IMR-90 (cell line): ENCODE measurements around the gene STK40. TPM values are rescaled to one million over a fixed set of nuclear protein-coding genes. Genes with fewer than 3 reads are reported as not detected.

Experiments used
- ATAC-seq: fragments of 200-7000 bp; cut with Tn5 transposase; 2 replicates; pipeline ENCODE4 v1.9.1; 2020; ENCODE audit warnings: low read depth, mild to moderate bottlenecking, moderate library complexity
- BruUV-seq: library from RNA; stranded (reverse); fragments of 400-500 nt; replicated peaks from 2 replicates; lab custom pipeline; 2021; lab: Mats Ljungman, UMichigan
- CTCF ChIA-PET: fragments of 300-600 bp; formaldehyde crosslinking; extraction: SDS; loops from one replicate; lab custom pipeline; 2021; ENCODE audit warnings: antibody characterized with exemption; lab: Yijun Ruan, JAX
- POLR2A ChIA-PET: fragments of 300-600 bp; sonication (Branson Sonifier 250); formaldehyde crosslinking; loops from one replicate; lab custom pipeline; 2022; ENCODE audit warnings: antibody characterized with exemption; ENCODE audit not compliant: unreplicated experiment; lab: Charles Lee
- DNase-seq: peaks from one replicate; pipeline ENCODE4 v3.0.0; 2013
- H2AFZ ChIP-seq: replicated peaks from 2 replicates; pipeline ENCODE3; 2013; ENCODE audit warnings: low read length, mild to moderate bottlenecking; ENCODE audit not compliant: poor library complexity
- H2AK5ac ChIP-seq: 2 replicates; pipeline ENCODE4 v1.6.1; 2013; ENCODE audit warnings: low read depth, low read length, inconsistent platforms
- H2AK9ac ChIP-seq: replicated peaks from 2 replicates; pipeline ENCODE3; 2013; ENCODE audit warnings: mild to moderate bottlenecking, low read depth, low read length, moderate library complexity; ENCODE audit not compliant: poor library complexity
- H2BK120ac ChIP-seq: 2 replicates; pipeline ENCODE4 v1.6.1; 2013; ENCODE audit warnings: low read depth, low read length, inconsistent platforms
- H2BK15ac ChIP-seq: 3 replicates; pipeline ENCODE4 v1.6.1; 2013; ENCODE audit warnings: low read depth, low read length, inconsistent platforms
- H2BK20ac ChIP-seq: 2 replicates; pipeline ENCODE4 v1.6.1; 2013; ENCODE audit warnings: low read depth, mild to moderate bottlenecking, inconsistent platforms, low read length, moderate library complexity
- H2BK5ac ChIP-seq: 2 replicates; pipeline ENCODE4 v1.6.1; 2013; ENCODE audit warnings: mild to moderate bottlenecking, low read depth, low read length, inconsistent platforms; ENCODE audit not compliant: poor library complexity, severe bottlenecking
- H3K14ac ChIP-seq: replicated peaks from 2 replicates; pipeline ENCODE4 v1.6.1; 2013; ENCODE audit warnings: low read depth, low read length, inconsistent platforms
- H3K18ac ChIP-seq: 2 replicates; pipeline ENCODE4 v1.6.1; 2013; ENCODE audit warnings: low read depth, low read length, control low read depth
- H3K23ac ChIP-seq: 2 replicates; pipeline ENCODE4 v1.6.1; 2013; ENCODE audit warnings: low read depth, low read length, inconsistent platforms
- H3K27ac ChIP-seq: 2 replicates; pipeline ENCODE4 v1.5.1; 2013; ENCODE audit warnings: mild to moderate bottlenecking, control low read depth, low read length; ENCODE audit not compliant: insufficient read depth
- H3K27me3 ChIP-seq: 2 replicates; pipeline ENCODE4 v1.6.1; 2013; ENCODE audit warnings: low read length; ENCODE audit not compliant: control insufficient read depth, insufficient read depth
- H3K36me3 ChIP-seq: 2 replicates; pipeline ENCODE4 v1.6.1; 2013; ENCODE audit warnings: low read length, mixed read lengths; ENCODE audit not compliant: control insufficient read depth, insufficient read depth
- H3K4ac ChIP-seq: 2 replicates; pipeline ENCODE4 v1.6.1; 2013; ENCODE audit warnings: low read depth, low read length, inconsistent platforms
- H3K4me1 ChIP-seq: 2 replicates; pipeline ENCODE4 v1.6.1; 2013; ENCODE audit warnings: low read length, mixed read lengths; ENCODE audit not compliant: control insufficient read depth, insufficient read depth
- H3K4me2 ChIP-seq: 2 replicates; pipeline ENCODE4 v1.6.1; 2013; ENCODE audit warnings: low read depth, mild to moderate bottlenecking, control low read depth, low read length, moderate library complexity
- H3K4me3 ChIP-seq: 2 replicates; pipeline ENCODE4 v1.5.1; 2013; ENCODE audit warnings: low read depth, mild to moderate bottlenecking, control low read depth, low read length, moderate library complexity; ENCODE audit not compliant: insufficient read depth
- H3K56ac ChIP-seq: 2 replicates; pipeline ENCODE4 v1.6.1; 2013; ENCODE audit warnings: low read length, inconsistent platforms; ENCODE audit not compliant: insufficient read depth; ENCODE audit errors: extremely low read depth
- H3K79me1 ChIP-seq, 2 experiments: 2 replicates each; pipeline ENCODE4 v1.6.1; 2013; ENCODE audit warnings: low read length in 2 of 2, inconsistent platforms in 1 of 2, low read depth in 1 of 2
- H3K9ac ChIP-seq: 2 replicates; pipeline ENCODE4 v1.6.1; 2013; ENCODE audit warnings: low read depth, low read length, control low read depth
- H3K9me1 ChIP-seq: 2 replicates; pipeline ENCODE4 v1.6.1; 2013; ENCODE audit warnings: low read length, inconsistent platforms; ENCODE audit not compliant: insufficient read depth
- H3K9me3 ChIP-seq: 2 replicates; pipeline ENCODE4 v1.6.1; 2013; ENCODE audit warnings: low read length; ENCODE audit not compliant: control insufficient read depth, insufficient read depth
- H4K20me1 ChIP-seq: 2 replicates; pipeline ENCODE4 v1.6.1; 2013; ENCODE audit warnings: low read length, inconsistent platforms; ENCODE audit not compliant: insufficient read depth
- H4K5ac ChIP-seq: 2 replicates; pipeline ENCODE4 v1.6.1; 2013; ENCODE audit warnings: mild to moderate bottlenecking, low read depth, low read length, control low read depth
- H4K8ac ChIP-seq, 2 experiments: 2 replicates each; pipeline ENCODE4 v1.6.1; 2013; ENCODE audit warnings: low read depth in 2 of 2, low read length in 2 of 2, control low read depth in 1 of 2, inconsistent platforms in 1 of 2
- H4K91ac ChIP-seq: 2 replicates; pipeline ENCODE4 v1.6.1; 2013; ENCODE audit warnings: low read depth, low read length, inconsistent platforms; ENCODE audit not compliant: insufficient read depth
- BHLHE40 ChIP-seq: fragments of 150-350 bp; IDR thresholded peaks from 2 replicates; pipeline ENCODE4 v1.6.1; 2016; ENCODE audit warnings: mild to moderate bottlenecking, low read depth, low read length
- CEBPB ChIP-seq: IDR thresholded peaks from 2 replicates; pipeline ENCODE4 v1.6.1; 2012; ENCODE audit warnings: low read depth, low read length, improper control_type of control experiment
- CHD1 ChIP-seq: IDR thresholded peaks from 2 replicates; pipeline ENCODE4 v1.6.1; 2012; ENCODE audit warnings: low read depth, low read length, improper control_type of control experiment
- ELK1 ChIP-seq: fragments of 150-350 bp; IDR thresholded peaks from 2 replicates; pipeline ENCODE4 v1.6.1; 2016; ENCODE audit warnings: low read depth, mild to moderate bottlenecking, low read length, moderate library complexity, borderline replicate concordance
- MAFK ChIP-seq: IDR thresholded peaks from 2 replicates; pipeline ENCODE4 v1.6.1; 2012; ENCODE audit warnings: low read depth, low read length, improper control_type of control experiment
- MXI1 ChIP-seq: IDR thresholded peaks from 2 replicates; pipeline ENCODE4 v1.6.1; 2012; ENCODE audit warnings: low read depth, mild to moderate bottlenecking, low read length, moderate library complexity, borderline replicate concordance
- POLR2A ChIP-seq: IDR thresholded peaks from 2 replicates; pipeline ENCODE4 v1.6.1; 2012; ENCODE audit warnings: mild to moderate bottlenecking, low read depth, low read length
- RCOR1 ChIP-seq: IDR thresholded peaks from 2 replicates; pipeline ENCODE4 v1.6.1; 2012; ENCODE audit warnings: mild to moderate bottlenecking, low read length, improper control_type of control experiment; ENCODE audit not compliant: insufficient replicate concordance
- SMC3 ChIP-seq: fragments of 150-350 bp; IDR thresholded peaks from 2 replicates; pipeline ENCODE4 v1.6.1; 2016; ENCODE audit warnings: low read depth, mild to moderate bottlenecking, antibody characterized with exemption, low read length, moderate library complexity
- WGBS, 2 experiments: methylation state at CpG; one replicate each; pipeline versions ENCODE4 v1.1.5 to v1.1.7; 2013; ENCODE audit warnings: missing lambda C conversion rate in 2 of 2; ENCODE audit not compliant: insufficient read length in 1 of 2; ENCODE audit errors: extremely low coverage in 2 of 2; 5-methylcytosine and 5-hydroxymethylcytosine counted together
- dilution Hi-C: fragments of 300-500 bp; cut with HindIII; formaldehyde crosslinking; loops from one replicate; pipeline ENCODE4 v1.14.3; 2018; ENCODE audit warnings: low sequenced_read_pairs; ENCODE audit not compliant: unreplicated experiment
- in situ Hi-C: fragments of 300-500 bp; cut with MboI; formaldehyde crosslinking; loops from 3 replicates; pipeline ENCODE4 v1.14.3; 2019; ENCODE audit warnings: low sequenced_read_pairs, inconsistent platforms, mixed read lengths
- intact Hi-C: fragments of 100-400 bp; cut with micrococcal nuclease; formaldehyde crosslinking; loops from 2 replicates; pipeline ENCODE4 v1.10.0; 2022
- polyA plus RNA-seq, 3 experiments: library from polyadenylated mRNA; depleted of rRNA; stranded (reverse); fragments of >200 nt; gene quantifications; 2 replicates each; pipeline ENCODE4 v1.2.3, GENCODE V29; 2012; ENCODE audit warnings: low replicate concordance in 1 of 3
- total RNA-seq: library from RNA; depleted of rRNA; stranded (reverse); fragments of >200 nt; gene quantifications from 2 replicates; pipeline ENCODE4 v1.2.3, GENCODE V29; 2012
- TF ChIP-seq, protein P1 (sequence below): fragments of 150-350 bp; IDR thresholded peaks from 2 replicates; pipeline ENCODE4 v1.6.1; 2017; ENCODE audit warnings: mild to moderate bottlenecking, antibody characterized with exemption, low read length, low read depth

Gene STK40
- total and polyA plus RNA-seq, 2 of the 4 experiments (the other 2 are of a cell fraction) = 16.0 to 29.9 TPM

DNA sequence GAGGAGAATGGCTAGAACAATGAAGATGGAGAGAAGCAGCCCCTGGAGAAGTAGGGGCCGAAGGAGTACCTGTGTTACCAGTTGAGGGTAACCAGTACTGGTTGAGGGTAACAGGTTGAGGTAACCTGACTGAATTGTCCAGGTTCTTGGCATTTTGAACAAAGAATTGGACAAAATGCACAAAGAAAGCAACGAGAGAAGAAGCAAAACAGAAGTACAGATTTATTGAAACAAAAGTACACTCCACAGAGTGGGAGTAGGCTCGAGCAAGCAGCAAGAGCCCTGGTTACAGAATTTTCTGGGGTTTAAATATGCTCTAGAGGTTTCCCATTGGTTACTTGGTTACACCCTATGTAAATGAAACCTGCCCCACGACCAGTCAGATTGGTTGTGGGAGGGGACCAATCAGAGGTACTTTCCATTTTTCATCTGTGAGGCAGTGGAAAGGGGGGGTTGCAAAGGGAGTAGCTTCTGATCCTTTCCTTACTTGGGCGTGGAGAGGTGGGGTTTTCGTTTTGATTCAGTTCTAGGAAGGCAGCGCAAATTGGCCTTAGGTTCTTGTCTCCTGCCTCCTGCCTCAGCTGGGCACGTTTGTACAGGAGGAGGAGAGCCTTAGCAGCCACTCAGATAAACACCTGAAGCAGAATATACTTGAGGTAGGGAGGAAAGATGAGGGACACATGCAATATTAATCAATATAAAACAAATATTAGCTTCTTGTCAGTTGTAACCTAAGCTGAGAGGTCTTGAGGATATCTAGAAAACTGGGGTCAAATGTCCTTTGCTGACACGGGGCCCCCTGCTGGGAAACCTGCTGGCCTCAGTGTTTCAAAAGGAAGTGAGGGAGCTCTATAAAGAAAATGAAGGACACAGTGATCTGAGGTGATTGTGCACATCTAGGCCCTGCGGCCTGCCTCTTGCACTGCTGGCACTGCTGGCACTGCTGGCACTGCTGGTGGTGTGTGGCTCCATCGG lies 26.2 kb upstream of the STK40 start:
- H4K20me1 ChIP-seq = no peaks in the 10 kb centered on the region
- H3K9me1 ChIP-seq = no peaks in the 10 kb centered on the region
- intact Hi-C loops (no loop called here), in situ Hi-C loops (loop anchor here (25.0 kb wide), 1 partner anchor 300 kb away; no protein-coding TSS in a partner anchor), dilution Hi-C loops (no loop called here)
- ChIA-PET CTCF (interaction anchor here (0.7 to 1.0 kb wide), 2 partner anchors 70 to 87 kb away, joined by 3 read pairs; no protein-coding TSS in a partner anchor), POLR2A (no interaction called here)
- H4K91ac ChIP-seq = no peak overlapping the region
- TF ChIP-seq CHD1 = no peak
- TF ChIP-seq ELK1 = no peak
- TF ChIP-seq BHLHE40 = no peak
- TF ChIP-seq RCOR1 = no peak
- no peak for TF ChIP-seq POLR2A
- TF ChIP-seq MAFK = no peak
- TF ChIP-seq CEBPB = no peak
- no peak for TF ChIP-seq SMC3
- TF ChIP-seq, protein P1, sequence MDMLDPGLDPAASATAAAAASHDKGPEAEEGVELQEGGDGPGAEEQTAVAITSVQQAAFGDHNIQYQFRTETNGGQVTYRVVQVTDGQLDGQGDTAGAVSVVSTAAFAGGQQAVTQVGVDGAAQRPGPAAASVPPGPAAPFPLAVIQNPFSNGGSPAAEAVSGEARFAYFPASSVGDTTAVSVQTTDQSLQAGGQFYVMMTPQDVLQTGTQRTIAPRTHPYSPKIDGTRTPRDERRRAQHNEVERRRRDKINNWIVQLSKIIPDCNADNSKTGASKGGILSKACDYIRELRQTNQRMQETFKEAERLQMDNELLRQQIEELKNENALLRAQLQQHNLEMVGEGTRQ = no peak
- no peak for TF ChIP-seq MXI1
- no peak overlapping the region for H3K4ac ChIP-seq
- H3K4me2 ChIP-seq = no peak overlapping the region
- no peak overlapping the region for H3K23ac ChIP-seq
- peak overlapping the region in 1 of 2 experiments; percentile 60; a peak in 1 of 4 replicates for H4K8ac ChIP-seq
- ATAC-seq (peak; percentile 50; the same call in 1 of the 2 replicates), DNase-seq (peak; percentile 29)
- no peaks in the 10 kb centered on the region for H3K27me3 ChIP-seq
- no peak overlapping the region for H2BK120ac ChIP-seq
- no peak overlapping the region for H3K4me3 ChIP-seq
- no peaks in the 10 kb centered on the region for H3K79me1 ChIP-seq
- H2BK20ac ChIP-seq = no peak overlapping the region
- no peak overlapping the region for H3K14ac ChIP-seq
- H3K36me3 ChIP-seq = no peaks in the 10 kb centered on the region
- H3K27ac ChIP-seq = no peak overlapping the region
- WGBS, 2 experiments = 29% methylated on average over 1 of the region's 11 CpGs; no CpG with 5 or more reads in 1 of the 2 experiments
- BruUV-seq = no TSS peak
- H2BK15ac ChIP-seq = no peak overlapping the region; the same call in 2 of the 3 replicates
- H2BK5ac ChIP-seq = no peak overlapping the region
- peak overlapping the region; percentile 26 for H2AFZ ChIP-seq
- no peak overlapping the region for H3K56ac ChIP-seq
- H3K18ac ChIP-seq = no peak overlapping the region
- H4K5ac ChIP-seq = no peak overlapping the region
- no peak overlapping the region for H2AK5ac ChIP-seq
- no peak overlapping the region for H3K9ac ChIP-seq
- H3K9me3 ChIP-seq = no peaks in the 10 kb centered on the region; the same call in 1 of the 2 replicates
- no peak overlapping the region for H2AK9ac ChIP-seq
- peaks cover 2% of the 10 kb centered on the region; the same call in 1 of the 2 replicates for H3K4me1 ChIP-seq
